Measurements from ENCODE around the gene CTDSP1. TPM values are rescaled to one million over a fixed set of nuclear protein-coding genes. Genes with fewer than 3 reads are reported as not detected.

The CTDSP1 gene
- total RNA-seq, 1 experiment from 2014 or later: 25.4 TPM

DNA sequence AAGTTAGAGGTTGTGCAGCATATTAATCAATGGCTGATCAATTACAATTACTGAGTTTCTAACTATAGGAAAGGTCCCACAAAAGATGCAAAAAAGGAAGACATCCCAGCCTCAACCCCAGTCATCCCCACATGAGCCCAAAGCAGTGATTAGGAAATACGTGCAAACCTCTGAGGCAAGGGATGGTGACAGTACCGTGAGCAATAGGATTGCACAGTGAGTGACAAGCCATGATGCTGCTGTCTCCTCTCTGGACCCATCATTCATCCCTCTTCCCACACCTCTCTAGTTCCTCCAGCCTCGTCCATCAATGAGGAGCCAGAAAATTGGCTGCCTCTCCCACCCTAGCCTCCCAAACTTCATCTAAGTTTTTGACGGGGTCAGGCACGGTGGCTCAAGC is 21.6 kb upstream of the CTDSP1 start (continued):
- TF ChIP-seq, protein P1, sequence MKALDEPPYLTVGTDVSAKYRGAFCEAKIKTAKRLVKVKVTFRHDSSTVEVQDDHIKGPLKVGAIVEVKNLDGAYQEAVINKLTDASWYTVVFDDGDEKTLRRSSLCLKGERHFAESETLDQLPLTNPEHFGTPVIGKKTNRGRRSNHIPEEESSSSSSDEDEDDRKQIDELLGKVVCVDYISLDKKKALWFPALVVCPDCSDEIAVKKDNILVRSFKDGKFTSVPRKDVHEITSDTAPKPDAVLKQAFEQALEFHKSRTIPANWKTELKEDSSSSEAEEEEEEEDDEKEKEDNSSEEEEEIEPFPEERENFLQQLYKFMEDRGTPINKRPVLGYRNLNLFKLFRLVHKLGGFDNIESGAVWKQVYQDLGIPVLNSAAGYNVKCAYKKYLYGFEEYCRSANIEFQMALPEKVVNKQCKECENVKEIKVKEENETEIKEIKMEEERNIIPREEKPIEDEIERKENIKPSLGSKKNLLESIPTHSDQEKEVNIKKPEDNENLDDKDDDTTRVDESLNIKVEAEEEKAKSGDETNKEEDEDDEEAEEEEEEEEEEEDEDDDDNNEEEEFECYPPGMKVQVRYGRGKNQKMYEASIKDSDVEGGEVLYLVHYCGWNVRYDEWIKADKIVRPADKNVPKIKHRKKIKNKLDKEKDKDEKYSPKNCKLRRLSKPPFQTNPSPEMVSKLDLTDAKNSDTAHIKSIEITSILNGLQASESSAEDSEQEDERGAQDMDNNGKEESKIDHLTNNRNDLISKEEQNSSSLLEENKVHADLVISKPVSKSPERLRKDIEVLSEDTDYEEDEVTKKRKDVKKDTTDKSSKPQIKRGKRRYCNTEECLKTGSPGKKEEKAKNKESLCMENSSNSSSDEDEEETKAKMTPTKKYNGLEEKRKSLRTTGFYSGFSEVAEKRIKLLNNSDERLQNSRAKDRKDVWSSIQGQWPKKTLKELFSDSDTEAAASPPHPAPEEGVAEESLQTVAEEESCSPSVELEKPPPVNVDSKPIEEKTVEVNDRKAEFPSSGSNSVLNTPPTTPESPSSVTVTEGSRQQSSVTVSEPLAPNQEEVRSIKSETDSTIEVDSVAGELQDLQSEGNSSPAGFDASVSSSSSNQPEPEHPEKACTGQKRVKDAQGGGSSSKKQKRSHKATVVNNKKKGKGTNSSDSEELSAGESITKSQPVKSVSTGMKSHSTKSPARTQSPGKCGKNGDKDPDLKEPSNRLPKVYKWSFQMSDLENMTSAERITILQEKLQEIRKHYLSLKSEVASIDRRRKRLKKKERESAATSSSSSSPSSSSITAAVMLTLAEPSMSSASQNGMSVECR (CRISPR knock-in tag; IDR thresholded peaks at IDR 0.05; ENCODE audit: borderline replicate concordance): no peak

DNA sequence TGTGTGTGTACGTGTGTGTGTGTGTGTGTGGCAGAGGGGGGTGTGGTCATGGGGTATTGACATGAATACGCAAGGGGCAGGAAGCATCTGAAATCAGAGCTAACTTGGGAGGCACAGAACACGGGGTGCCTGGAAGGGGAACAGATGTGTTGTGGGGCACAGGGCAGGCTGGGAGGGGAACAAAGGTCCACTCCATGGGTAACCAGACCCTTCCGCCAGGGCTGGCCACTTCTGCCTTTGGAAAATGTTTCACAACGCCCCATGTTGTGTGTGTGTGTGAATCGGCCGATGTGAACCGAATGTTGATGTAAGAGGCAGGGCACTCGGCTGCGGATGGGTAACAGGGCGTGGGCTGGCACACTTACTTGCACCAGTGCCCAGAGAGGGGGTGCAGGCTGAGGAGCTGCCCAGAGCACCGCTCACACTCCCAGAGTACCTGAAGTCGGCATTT is 17.7 kb upstream of the CTDSP1 start, which contains the start of gene SLC11A1:
SLC11A1 (plus strand) TSS at position 358 of the 451 bp plus-strand sequence. CDS start 96 bp downstream, outside the sequence.
- Mint-ChIP-seq H3K27ac (no peak within 1 kb of the TSS), H3K36me3 (no peaks in the 10 kb centered on the region), H3K9me3 (no peaks in the 10 kb centered on the region), H3K27me3 (ENCODE audit: low read depth) (peaks cover 19% of the 10 kb centered on the region), H3K4me3 (no peak within 1 kb of the TSS), H3K4me1 (peaks cover 6% of the 10 kb centered on the region; the same call in 1 of the 2 replicates)
- ChIA-PET CTCF (no interaction called here), POLR2A (interaction anchor here (0.6 kb wide), 1 partner anchor 69 kb away, joined by 3 read pairs; no protein-coding TSS in a partner anchor)
- no peak for TF ChIP-seq MYBL2 (CRISPR knock-in tag; IDR thresholded peaks at IDR 0.05)
- TF ChIP-seq KAT7 (CRISPR knock-in tag; IDR thresholded peaks at IDR 0.05; ENCODE audit: borderline replicate concordance): no peak
- TF ChIP-seq, protein P2, sequence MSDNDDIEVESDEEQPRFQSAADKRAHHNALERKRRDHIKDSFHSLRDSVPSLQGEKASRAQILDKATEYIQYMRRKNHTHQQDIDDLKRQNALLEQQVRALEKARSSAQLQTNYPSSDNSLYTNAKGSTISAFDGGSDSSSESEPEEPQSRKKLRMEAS (CRISPR knock-in tag; IDR thresholded peaks at IDR 0.05): no peak
- TF ChIP-seq, protein P3, sequence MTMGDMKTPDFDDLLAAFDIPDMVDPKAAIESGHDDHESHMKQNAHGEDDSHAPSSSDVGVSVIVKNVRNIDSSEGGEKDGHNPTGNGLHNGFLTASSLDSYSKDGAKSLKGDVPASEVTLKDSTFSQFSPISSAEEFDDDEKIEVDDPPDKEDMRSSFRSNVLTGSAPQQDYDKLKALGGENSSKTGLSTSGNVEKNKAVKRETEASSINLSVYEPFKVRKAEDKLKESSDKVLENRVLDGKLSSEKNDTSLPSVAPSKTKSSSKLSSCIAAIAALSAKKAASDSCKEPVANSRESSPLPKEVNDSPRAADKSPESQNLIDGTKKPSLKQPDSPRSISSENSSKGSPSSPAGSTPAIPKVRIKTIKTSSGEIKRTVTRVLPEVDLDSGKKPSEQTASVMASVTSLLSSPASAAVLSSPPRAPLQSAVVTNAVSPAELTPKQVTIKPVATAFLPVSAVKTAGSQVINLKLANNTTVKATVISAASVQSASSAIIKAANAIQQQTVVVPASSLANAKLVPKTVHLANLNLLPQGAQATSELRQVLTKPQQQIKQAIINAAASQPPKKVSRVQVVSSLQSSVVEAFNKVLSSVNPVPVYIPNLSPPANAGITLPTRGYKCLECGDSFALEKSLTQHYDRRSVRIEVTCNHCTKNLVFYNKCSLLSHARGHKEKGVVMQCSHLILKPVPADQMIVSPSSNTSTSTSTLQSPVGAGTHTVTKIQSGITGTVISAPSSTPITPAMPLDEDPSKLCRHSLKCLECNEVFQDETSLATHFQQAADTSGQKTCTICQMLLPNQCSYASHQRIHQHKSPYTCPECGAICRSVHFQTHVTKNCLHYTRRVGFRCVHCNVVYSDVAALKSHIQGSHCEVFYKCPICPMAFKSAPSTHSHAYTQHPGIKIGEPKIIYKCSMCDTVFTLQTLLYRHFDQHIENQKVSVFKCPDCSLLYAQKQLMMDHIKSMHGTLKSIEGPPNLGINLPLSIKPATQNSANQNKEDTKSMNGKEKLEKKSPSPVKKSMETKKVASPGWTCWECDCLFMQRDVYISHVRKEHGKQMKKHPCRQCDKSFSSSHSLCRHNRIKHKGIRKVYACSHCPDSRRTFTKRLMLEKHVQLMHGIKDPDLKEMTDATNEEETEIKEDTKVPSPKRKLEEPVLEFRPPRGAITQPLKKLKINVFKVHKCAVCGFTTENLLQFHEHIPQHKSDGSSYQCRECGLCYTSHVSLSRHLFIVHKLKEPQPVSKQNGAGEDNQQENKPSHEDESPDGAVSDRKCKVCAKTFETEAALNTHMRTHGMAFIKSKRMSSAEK (CRISPR knock-in tag; IDR thresholded peaks at IDR 0.05; ENCODE audit: borderline replicate concordance): no peak
- TF ChIP-seq EMX1 (CRISPR knock-in tag; IDR thresholded peaks at IDR 0.05): no peak
- TF ChIP-seq CREB1 (CRISPR knock-in tag; IDR thresholded peaks at IDR 0.05): no peak
- no peak for TF ChIP-seq NR1H2 (CRISPR knock-in tag; IDR thresholded peaks at IDR 0.05)
- TF ChIP-seq MXD4 (CRISPR knock-in tag; IDR thresholded peaks at IDR 0.05; ENCODE audit: borderline replicate concordance): no peak
- ATAC-seq (no peak), DNase-seq (ENCODE audit: low spot score) (no peak)

DNA sequence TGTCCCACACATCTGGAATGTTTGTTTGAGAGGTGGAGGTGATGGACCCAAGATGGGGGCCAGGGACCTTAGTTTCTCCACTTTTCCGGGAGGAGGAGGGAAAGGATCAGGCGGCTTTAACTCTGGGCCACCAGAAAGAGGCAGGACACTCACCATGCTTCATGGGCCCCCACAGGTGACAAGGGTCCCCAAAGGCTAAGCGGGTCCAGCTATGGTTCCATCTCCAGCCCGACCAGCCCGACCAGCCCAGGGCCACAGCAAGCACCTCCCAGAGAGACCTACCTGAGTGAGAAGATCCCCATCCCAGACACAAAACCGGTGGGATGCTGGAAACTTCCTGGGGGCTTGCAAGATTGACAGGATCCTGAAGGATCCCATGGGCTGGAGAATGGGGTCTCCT is 16.9 kb upstream of the CTDSP1 start:
- DNase-seq (ENCODE audit: low spot score) (no peak), ATAC-seq (no peak)
- Mint-ChIP-seq H3K27me3 (ENCODE audit: low read depth) (peaks cover 25% of the 10 kb centered on the region), H3K9me3 (no peaks in the 10 kb centered on the region), H3K36me3 (no peaks in the 10 kb centered on the region), H3K4me1 (peaks cover 10% of the 10 kb centered on the region), H3K27ac (no peak overlapping the region), H3K4me3 (no peak overlapping the region)
- CTCF ChIA-PET: interaction anchor here (1.2 kb wide), 1 partner anchor 13 kb away, joined by 3 read pairs; no protein-coding TSS in a partner anchor
- POLR2A ChIA-PET: no interaction called here
- no peak for TF ChIP-seq MXD4 (CRISPR knock-in tag; IDR thresholded peaks at IDR 0.05; ENCODE audit: borderline replicate concordance)
- no peak for TF ChIP-seq SOX15 (CRISPR knock-in tag; IDR thresholded peaks at IDR 0.05)
- no peak for TF ChIP-seq KAT7 (CRISPR knock-in tag; IDR thresholded peaks at IDR 0.05; ENCODE audit: borderline replicate concordance)
- TF ChIP-seq ELF4 (CRISPR knock-in tag; IDR thresholded peaks at IDR 0.05; ENCODE audit: low read depth): no peak
- TF ChIP-seq, protein P3 (CRISPR knock-in tag; IDR thresholded peaks at IDR 0.05; ENCODE audit: borderline replicate concordance): no peak
- TF ChIP-seq, protein P4, sequence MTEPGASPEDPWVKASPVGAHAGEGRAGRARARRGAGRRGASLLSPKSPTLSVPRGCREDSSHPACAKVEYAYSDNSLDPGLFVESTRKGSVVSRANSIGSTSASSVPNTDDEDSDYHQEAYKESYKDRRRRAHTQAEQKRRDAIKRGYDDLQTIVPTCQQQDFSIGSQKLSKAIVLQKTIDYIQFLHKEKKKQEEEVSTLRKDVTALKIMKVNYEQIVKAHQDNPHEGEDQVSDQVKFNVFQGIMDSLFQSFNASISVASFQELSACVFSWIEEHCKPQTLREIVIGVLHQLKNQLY (CRISPR knock-in tag; IDR thresholded peaks at IDR 0.05): no peak
- TF ChIP-seq, protein P5, sequence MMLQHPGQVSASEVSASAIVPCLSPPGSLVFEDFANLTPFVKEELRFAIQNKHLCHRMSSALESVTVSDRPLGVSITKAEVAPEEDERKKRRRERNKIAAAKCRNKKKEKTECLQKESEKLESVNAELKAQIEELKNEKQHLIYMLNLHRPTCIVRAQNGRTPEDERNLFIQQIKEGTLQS (CRISPR knock-in tag; conservative IDR thresholded peaks at IDR 0.05): no peak
- TF ChIP-seq, protein P6, sequence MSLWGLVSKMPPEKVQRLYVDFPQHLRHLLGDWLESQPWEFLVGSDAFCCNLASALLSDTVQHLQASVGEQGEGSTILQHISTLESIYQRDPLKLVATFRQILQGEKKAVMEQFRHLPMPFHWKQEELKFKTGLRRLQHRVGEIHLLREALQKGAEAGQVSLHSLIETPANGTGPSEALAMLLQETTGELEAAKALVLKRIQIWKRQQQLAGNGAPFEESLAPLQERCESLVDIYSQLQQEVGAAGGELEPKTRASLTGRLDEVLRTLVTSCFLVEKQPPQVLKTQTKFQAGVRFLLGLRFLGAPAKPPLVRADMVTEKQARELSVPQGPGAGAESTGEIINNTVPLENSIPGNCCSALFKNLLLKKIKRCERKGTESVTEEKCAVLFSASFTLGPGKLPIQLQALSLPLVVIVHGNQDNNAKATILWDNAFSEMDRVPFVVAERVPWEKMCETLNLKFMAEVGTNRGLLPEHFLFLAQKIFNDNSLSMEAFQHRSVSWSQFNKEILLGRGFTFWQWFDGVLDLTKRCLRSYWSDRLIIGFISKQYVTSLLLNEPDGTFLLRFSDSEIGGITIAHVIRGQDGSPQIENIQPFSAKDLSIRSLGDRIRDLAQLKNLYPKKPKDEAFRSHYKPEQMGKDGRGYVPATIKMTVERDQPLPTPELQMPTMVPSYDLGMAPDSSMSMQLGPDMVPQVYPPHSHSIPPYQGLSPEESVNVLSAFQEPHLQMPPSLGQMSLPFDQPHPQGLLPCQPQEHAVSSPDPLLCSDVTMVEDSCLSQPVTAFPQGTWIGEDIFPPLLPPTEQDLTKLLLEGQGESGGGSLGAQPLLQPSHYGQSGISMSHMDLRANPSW (CRISPR knock-in tag; conservative IDR thresholded peaks at IDR 0.05; ENCODE audit: low read depth): no peak

Measured in WTC11 (cell line).